ENCODE data around the gene ZYX. TPM values are rescaled to one million over a fixed set of nuclear protein-coding genes. Genes with fewer than 3 reads are reported as not detected.
A peak's percentile ranks its signal among the peaks of the same experiment; 100 is the strongest.

ZYX gene
- total RNA-seq, 2 experiments from 2014 or later: 235 to 249 TPM

- CTCF ChIA-PET: interaction anchor here (1.4 to 3.4 kb wide), 6 partner anchors 7 to 143 kb away, joined by 5 to 20 read pairs (median 9); no protein-coding TSS in a partner anchor
- H3K4me1 Mint-ChIP-seq: peaks cover 26% of the 10 kb centered on the region
- H3K36me3 Mint-ChIP-seq (ENCODE audit: low read depth): peaks cover 6% of the 10 kb centered on the region
- no peaks in the 10 kb centered on the region for H3K27me3 Mint-ChIP-seq
- POLR2A ChIA-PET: interaction anchor here (1.0 to 3.8 kb wide), 6 partner anchors 8 to 137 kb away, joined by 3 to 20 read pairs (median 12); partner anchors contain the start of gene EPHA1
- H3K9me3 Mint-ChIP-seq: no peaks in the 10 kb centered on the region
- H3K4me3 Mint-ChIP-seq: no peak overlapping the region
- DNase-seq: no peak
- H3K27ac Mint-ChIP-seq: peak overlapping the region; percentile 68
Observed at GRCh38 chr7:143382791-143383641, 1.9 kb downstream of the ZYX start.

- CTCF ChIA-PET: interaction anchor here (1.4 to 3.4 kb wide), 5 partner anchors 8 to 143 kb away, joined by 5 to 20 read pairs (median 11); no protein-coding TSS in a partner anchor
- no peaks in the 10 kb centered on the region for H3K27me3 Mint-ChIP-seq
- peaks cover 21% of the 10 kb centered on the region for H3K4me1 Mint-ChIP-seq
- H3K9me3 Mint-ChIP-seq: no peaks in the 10 kb centered on the region
- POLR2A ChIA-PET: interaction anchor here (1.0 to 2.5 kb wide), 7 partner anchors 8 to 138 kb away, joined by 3 to 15 read pairs (median 6); partner anchors contain the start of genes CASP2 and EPHA1
- no peak for DNase-seq
- peak overlapping the region; percentile 55 for H3K27ac Mint-ChIP-seq
- H3K36me3 Mint-ChIP-seq (ENCODE audit: low read depth): peaks cover 6% of the 10 kb centered on the region
- no peak overlapping the region for H3K4me3 Mint-ChIP-seq
Observed at GRCh38 chr7:143383642-143383957, 2.5 kb downstream of the ZYX start.

- no peaks in the 10 kb centered on the region for H3K27me3 Mint-ChIP-seq
- no peaks in the 10 kb centered on the region for H3K9me3 Mint-ChIP-seq
- peaks cover 9% of the 10 kb centered on the region for H3K36me3 Mint-ChIP-seq (ENCODE audit: low read depth)
- no peak overlapping the region for H3K27ac Mint-ChIP-seq
- H3K4me3 Mint-ChIP-seq: no peak overlapping the region
- POLR2A ChIA-PET: interaction anchor here (0.9 to 2.5 kb wide), 9 partner anchors 9 to 104 kb away, joined by 3 to 15 read pairs (median 5); partner anchors contain the start of genes CASP2 and EPHA1
- DNase-seq: no peak
- CTCF ChIA-PET: interaction anchor here (1.4 to 3.4 kb wide), 6 partner anchors 8 to 144 kb away, joined by 5 to 20 read pairs (median 9); no protein-coding TSS in a partner anchor
- peaks cover 19% of the 10 kb centered on the region for H3K4me1 Mint-ChIP-seq
Observed at GRCh38 chr7:143384148-143384547, 3.0 kb downstream of the ZYX start.

- Mint-ChIP-seq H3K4me1 (peaks cover 19% of the 10 kb centered on the region), H3K36me3 (ENCODE audit: low read depth) (peaks cover 17% of the 10 kb centered on the region), H3K27me3 (no peaks in the 10 kb centered on the region), H3K27ac (no peak overlapping the region), H3K9me3 (no peaks in the 10 kb centered on the region), H3K4me3 (no peak overlapping the region)
- POLR2A ChIA-PET: interaction anchor here (0.9 to 2.5 kb wide), 9 partner anchors 9 to 105 kb away, joined by 3 to 15 read pairs (median 6); partner anchors contain the start of genes CASP2 and EPHA1
- CTCF ChIA-PET: interaction anchor here (1.0 to 3.4 kb wide), 6 partner anchors 9 to 145 kb away, joined by 4 to 20 read pairs (median 9); no protein-coding TSS in a partner anchor
- no peak for DNase-seq
Observed at GRCh38 chr7:143384661-143385631, 3.8 kb downstream of the ZYX start.

- POLR2A ChIA-PET: interaction anchor here (0.7 to 2.5 kb wide), 7 partner anchors 7 to 136 kb away, joined by 3 to 15 read pairs (median 6); partner anchors contain the start of genes CASP2 and EPHA1
- no peaks in the 10 kb centered on the region for H3K27me3 Mint-ChIP-seq
- CTCF ChIA-PET: interaction anchor here (0.6 to 3.4 kb wide), 7 partner anchors 11 to 520 kb away, joined by 3 to 20 read pairs (median 3); no protein-coding TSS in a partner anchor
- H3K36me3 Mint-ChIP-seq (ENCODE audit: low read depth): peaks cover 26% of the 10 kb centered on the region
- H3K4me3 Mint-ChIP-seq: no peak overlapping the region
- no peaks in the 10 kb centered on the region for H3K9me3 Mint-ChIP-seq
- H3K4me1 Mint-ChIP-seq: peaks cover 21% of the 10 kb centered on the region
- H3K27ac Mint-ChIP-seq: no peak overlapping the region
- DNase-seq: peak; percentile 64
Observed at GRCh38 chr7:143385891-143386781, 5.0 kb downstream of the ZYX start.

GRCh38 chr7:143387156-143387975 is 6.2 kb downstream of the ZYX start:
- CTCF ChIA-PET: interaction anchor here (1.0 to 1.3 kb wide), 2 partner anchors 20 to 29 kb away, joined by 3 to 5 read pairs; no protein-coding TSS in a partner anchor
- H3K36me3 Mint-ChIP-seq (ENCODE audit: low read depth): peaks cover 37% of the 10 kb centered on the region
- no peaks in the 10 kb centered on the region for H3K9me3 Mint-ChIP-seq
- no peak for DNase-seq
- no peaks in the 10 kb centered on the region for H3K27me3 Mint-ChIP-seq
- no peak overlapping the region for H3K4me3 Mint-ChIP-seq
- H3K4me1 Mint-ChIP-seq: peaks cover 21% of the 10 kb centered on the region
- H3K27ac Mint-ChIP-seq: no peak overlapping the region
- POLR2A ChIA-PET: no interaction called here

- Mint-ChIP-seq H3K9me3 (no peaks in the 10 kb centered on the region), H3K4me3 (no peak overlapping the region), H3K36me3 (ENCODE audit: low read depth) (peaks cover 41% of the 10 kb centered on the region), H3K4me1 (peaks cover 21% of the 10 kb centered on the region), H3K27ac (no peak overlapping the region), H3K27me3 (no peaks in the 10 kb centered on the region)
- ChIA-PET POLR2A (interaction anchor here (0.7 to 1.2 kb wide), 2 partner anchors 78 to 100 kb away, joined by 3 read pairs; partner anchors contain the start of gene CASP2), CTCF (interaction anchor here (1.0 to 1.7 kb wide), 4 partner anchors 8 to 147 kb away, joined by 3 to 6 read pairs (median 4); no protein-coding TSS in a partner anchor)
- no peak for DNase-seq
Observed at GRCh38 chr7:143388051-143388450, 6.9 kb downstream of the ZYX start.

GRCh38 chr7:143388491-143389101 is 7.5 kb downstream of the ZYX start:
- Mint-ChIP-seq H3K27me3 (no peaks in the 10 kb centered on the region), H3K27ac (no peak overlapping the region), H3K36me3 (ENCODE audit: low read depth) (peaks cover 42% of the 10 kb centered on the region), H3K4me1 (peaks cover 21% of the 10 kb centered on the region), H3K4me3 (no peak overlapping the region), H3K9me3 (no peaks in the 10 kb centered on the region)
- ChIA-PET POLR2A (interaction anchor here (0.6 to 1.3 kb wide), 4 partner anchors 13 to 101 kb away, joined by 3 read pairs; partner anchors contain the start of gene CASP2), CTCF (interaction anchor here (1.0 to 1.7 kb wide), 5 partner anchors 8 to 148 kb away, joined by 3 to 6 read pairs (median 5); no protein-coding TSS in a partner anchor)
- no peak for DNase-seq

GRCh38 chr7:143389316-143390103 is 8.4 kb downstream of the ZYX start:
- no peak overlapping the region for H3K4me3 Mint-ChIP-seq
- H3K36me3 Mint-ChIP-seq (ENCODE audit: low read depth): peaks cover 42% of the 10 kb centered on the region
- CTCF ChIA-PET: interaction anchor here (1.0 to 1.7 kb wide), 4 partner anchors 9 to 149 kb away, joined by 3 to 6 read pairs (median 4); no protein-coding TSS in a partner anchor
- H3K27ac Mint-ChIP-seq: peak overlapping the region; percentile 42
- POLR2A ChIA-PET: interaction anchor here (1.2 to 1.3 kb wide), 2 partner anchors 18 to 101 kb away, joined by 3 read pairs; partner anchors contain the start of gene CASP2
- peaks cover 22% of the 10 kb centered on the region for H3K4me1 Mint-ChIP-seq
- no peaks in the 10 kb centered on the region for H3K9me3 Mint-ChIP-seq
- DNase-seq: no peak
- no peaks in the 10 kb centered on the region for H3K27me3 Mint-ChIP-seq

Data from activated CD4-positive, alpha-beta memory T cell treated with anti-CD3 and anti-CD28 coated beads, Interleukin-2, amount 10 ng/mL, durations not matched to agents 7 days and 5 days (primary cell).